Testis (tissue), 3 donors: ENCODE results near the gene ITIH3. TPM values are rescaled to one million over a fixed set of nuclear protein-coding genes. Genes with fewer than 3 reads are reported as not detected.

Experiments
- DNase-seq: peaks from one replicate; pipeline ENCODE4 v3.0.0-alpha.2; 2019
- H3K27ac ChIP-seq, 2 donors: fragments of 200-600 bp; sonication (generic); one replicate each; pipeline ENCODE4 v1.5.1; 2019
- H3K27me3 ChIP-seq: fragments of 200-600 bp; sonication (generic); one replicate; pipeline ENCODE4 v1.5.1; 2019
- H3K36me3 ChIP-seq: fragments of 200-600 bp; sonication (generic); one replicate; pipeline ENCODE4 v1.5.1; 2017; ENCODE audit warnings: low read depth; ENCODE audit errors: missing control alignments
- H3K4me1 ChIP-seq: fragments of 200-600 bp; sonication (generic); one replicate; pipeline ENCODE4 v1.5.1; 2019
- H3K4me3 ChIP-seq, 2 donors: fragments of 200-600 bp; sonication (generic); one replicate each; pipeline ENCODE4 v1.5.1; 2017 to 2019
- H3K9me3 ChIP-seq: fragments of 200-600 bp; sonication (generic); one replicate; pipeline ENCODE4 v1.5.1; 2017
- POLR2A ChIP-seq: fragments of 450-650 bp; IDR thresholded peaks from one replicate; pipeline ENCODE4 v1.6.1; 2017; ENCODE audit warnings: antibody characterized with exemption, mild to moderate bottlenecking, moderate library complexity
- WGBS, 2 donors: methylation state at CpG; one replicate each; pipeline ENCODE4 v1.1.5; 2018; 5-methylcytosine and 5-hydroxymethylcytosine counted together
- intact Hi-C: fragments of 100-400 bp; cut with DNase I; formaldehyde crosslinking; loops from one replicate; pipeline ENCODE4 v1.15.1; 2023; ENCODE audit warnings: low total_unique reads
- polyA plus RNA-seq: library from polyadenylated mRNA; stranded (reverse); fragments of 350-450 nt; fragmentation: Illumina TruSeq; extraction: RNeasy Lipid Tissue Mini Kit (QIAGEN cat#74804); gene quantifications from one replicate; pipeline ENCODE4 v1.2.3, GENCODE V29; 2014; ENCODE audit warnings: low read depth, low replicate concordance; ENCODE audit not compliant: insufficient read depth
- total RNA-seq, 2 donors: library from RNA; depleted of rRNA; stranded (reverse); fragments of >200 nt; gene quantifications; one replicate each; pipeline ENCODE4 v1.2.3, GENCODE V29; 2016
- TF ChIP-seq, protein P1 (sequence below), 3 experiments: fragments of 450-650 bp in 2 of 3; fragments of 200-600 bp in 1 of 3; sonication (generic) in 1 of 3; IDR thresholded peaks; one replicate each; pipeline ENCODE4 v1.5.1; 2016 to 2019; ENCODE audit warnings: antibody characterized with exemption in 3 of 3, mild to moderate bottlenecking in 2 of 3, moderate library complexity in 1 of 3

The ITIH3 gene
- total and polyA plus RNA-seq, 3 donors from 2014 or later = 5.4 to 9.9 (median 6.3) TPM

DNA sequence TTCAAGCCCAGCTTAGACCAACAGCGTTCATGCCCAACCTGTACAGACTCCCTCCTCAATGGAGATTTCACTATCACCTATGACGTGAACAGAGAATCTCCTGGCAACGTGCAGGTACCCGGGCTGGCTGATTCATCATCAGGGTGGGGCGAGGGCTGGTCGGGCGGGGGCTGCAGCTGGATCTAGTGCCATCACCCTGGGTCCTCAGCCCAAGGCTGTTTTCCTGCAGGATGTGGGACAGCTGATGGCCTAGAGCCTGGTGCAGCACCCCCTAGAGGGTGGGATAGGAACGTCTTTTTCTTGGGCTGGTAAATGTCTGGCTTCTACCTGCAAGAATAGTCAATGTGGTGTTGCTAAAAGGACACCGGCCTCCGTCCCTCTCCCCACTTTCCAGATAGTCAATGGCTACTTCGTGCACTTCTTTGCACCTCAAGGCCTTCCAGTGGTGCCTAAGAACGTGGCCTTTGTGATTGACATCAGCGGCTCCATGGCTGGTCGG lies 4.4 kb downstream of the ITIH3 start:
- Histone ChIP-seq H3K36me3 (no peaks in the 10 kb centered on the region), H3K4me1 (peaks cover 10% of the 10 kb centered on the region), H3K27me3 (no peaks in the 10 kb centered on the region), H3K27ac (no peak overlapping the region), H3K9me3 (no peaks in the 10 kb centered on the region), H3K4me3 (no peak overlapping the region)
- DNase-seq = peak; percentile 32
- WGBS, 2 donors = 75 to 79% methylated on average over 9 to 14 of the region's 14 CpGs
- intact Hi-C loops = no loop called here
- TF ChIP-seq, protein P1, sequence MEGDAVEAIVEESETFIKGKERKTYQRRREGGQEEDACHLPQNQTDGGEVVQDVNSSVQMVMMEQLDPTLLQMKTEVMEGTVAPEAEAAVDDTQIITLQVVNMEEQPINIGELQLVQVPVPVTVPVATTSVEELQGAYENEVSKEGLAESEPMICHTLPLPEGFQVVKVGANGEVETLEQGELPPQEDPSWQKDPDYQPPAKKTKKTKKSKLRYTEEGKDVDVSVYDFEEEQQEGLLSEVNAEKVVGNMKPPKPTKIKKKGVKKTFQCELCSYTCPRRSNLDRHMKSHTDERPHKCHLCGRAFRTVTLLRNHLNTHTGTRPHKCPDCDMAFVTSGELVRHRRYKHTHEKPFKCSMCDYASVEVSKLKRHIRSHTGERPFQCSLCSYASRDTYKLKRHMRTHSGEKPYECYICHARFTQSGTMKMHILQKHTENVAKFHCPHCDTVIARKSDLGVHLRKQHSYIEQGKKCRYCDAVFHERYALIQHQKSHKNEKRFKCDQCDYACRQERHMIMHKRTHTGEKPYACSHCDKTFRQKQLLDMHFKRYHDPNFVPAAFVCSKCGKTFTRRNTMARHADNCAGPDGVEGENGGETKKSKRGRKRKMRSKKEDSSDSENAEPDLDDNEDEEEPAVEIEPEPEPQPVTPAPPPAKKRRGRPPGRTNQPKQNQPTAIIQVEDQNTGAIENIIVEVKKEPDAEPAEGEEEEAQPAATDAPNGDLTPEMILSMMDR (IDR thresholded peaks at IDR 0.05) = peak in 2 of 3 experiments; percentile 13 to 40
- TF ChIP-seq POLR2A = no peak

DNA sequence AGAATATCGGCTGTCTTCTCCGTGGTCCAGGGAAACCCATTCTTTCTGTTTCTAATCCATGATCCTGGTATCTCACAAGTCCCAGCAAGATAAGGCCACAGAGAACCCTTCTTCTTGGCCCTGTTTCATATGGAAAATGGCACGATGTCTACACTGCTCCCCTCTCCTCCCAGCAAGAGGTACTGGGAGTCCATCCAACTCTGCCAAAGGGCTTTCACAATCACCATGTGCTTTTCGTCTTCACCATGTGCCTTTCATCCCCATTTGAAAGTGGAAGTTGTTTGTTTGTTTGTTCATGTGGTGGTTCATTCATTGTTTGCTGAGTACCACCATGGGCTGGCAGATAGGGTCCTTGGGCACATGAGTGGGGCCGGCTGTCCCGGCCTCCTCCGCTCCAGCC lies 5.5 kb downstream of the ITIH3 start:
- no peaks in the 10 kb centered on the region for H3K27me3 ChIP-seq
- TF ChIP-seq, protein P1 (IDR thresholded peaks at IDR 0.05) = no peak
- no peak for TF ChIP-seq POLR2A
- H3K27ac ChIP-seq = no peak overlapping the region
- DNase-seq = no peak
- H3K36me3 ChIP-seq = no peaks in the 10 kb centered on the region
- H3K4me1 ChIP-seq = peaks cover 10% of the 10 kb centered on the region
- intact Hi-C loops = no loop called here
- 74 to 75% methylated on average over 7 of the region's 7 CpGs for WGBS, 2 donors
- no peaks in the 10 kb centered on the region for H3K9me3 ChIP-seq
- no peak overlapping the region for H3K4me3 ChIP-seq

DNA sequence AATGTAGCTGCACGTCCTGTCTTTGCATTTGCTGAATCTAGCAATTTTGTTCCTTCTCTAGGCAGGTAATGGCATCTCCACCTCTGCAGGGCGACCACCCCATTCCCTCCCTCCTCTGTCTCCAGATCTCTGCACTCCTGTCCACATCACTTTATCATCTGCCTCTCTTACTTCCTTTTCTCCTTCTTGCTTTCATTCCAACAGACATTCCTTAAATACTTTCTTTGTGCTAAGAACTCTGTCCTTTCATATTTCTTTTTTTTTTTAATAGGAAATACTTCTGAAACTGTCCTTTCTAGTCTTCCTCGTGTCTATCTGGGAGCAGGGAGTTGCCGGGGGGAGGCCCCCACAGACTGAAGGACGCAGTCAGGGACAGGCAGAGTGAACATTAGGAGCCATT lies 7.2 kb downstream of the ITIH3 start:
- WGBS, 2 donors = 46 to 64% methylated on average over 5 of the region's 5 CpGs
- Histone ChIP-seq H3K27me3 (no peaks in the 10 kb centered on the region), H3K27ac (no peak overlapping the region), H3K4me3 (no peak overlapping the region), H3K4me1 (peaks cover 10% of the 10 kb centered on the region), H3K36me3 (no peaks in the 10 kb centered on the region), H3K9me3 (no peaks in the 10 kb centered on the region)
- intact Hi-C loops = no loop called here
- TF ChIP-seq, protein P1 (IDR thresholded peaks at IDR 0.05) = no peak
- TF ChIP-seq POLR2A = no peak
- no peak for DNase-seq

DNA sequence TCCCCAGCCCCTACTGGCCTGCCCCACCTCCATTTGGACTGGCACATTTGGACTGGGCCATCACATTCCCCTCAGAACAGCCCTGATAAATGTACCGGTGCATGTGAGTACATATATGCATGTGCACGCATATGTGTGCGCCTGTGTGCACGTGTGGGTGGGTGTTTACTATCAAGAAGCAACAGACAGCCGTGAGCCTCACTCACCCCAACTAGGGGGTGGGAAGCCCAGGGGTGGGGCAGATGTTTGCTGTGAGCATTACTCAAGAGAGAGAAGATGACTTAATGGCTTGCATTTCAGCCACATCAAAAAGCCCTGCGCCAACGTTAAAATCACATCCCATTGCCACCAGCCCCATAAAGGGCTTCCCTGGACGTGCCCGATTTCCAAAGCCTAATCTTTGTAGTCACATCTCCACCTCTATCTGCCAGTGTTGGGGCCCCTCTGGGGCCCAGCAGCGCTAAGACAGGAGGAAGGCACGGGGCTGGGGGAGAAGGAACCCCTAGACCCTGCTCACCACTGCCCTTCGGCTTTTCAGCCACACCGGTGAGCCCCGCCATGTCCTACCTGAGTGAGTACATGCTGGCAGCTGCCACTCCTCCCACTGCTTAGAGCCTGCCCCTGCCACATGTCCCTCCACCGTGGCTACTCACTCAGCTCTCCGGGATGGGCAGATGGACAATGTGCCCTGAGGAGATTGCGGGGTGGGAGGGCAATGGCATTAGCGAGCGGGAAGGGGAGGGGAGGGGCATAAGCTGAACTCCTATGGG lies 10.9 kb downstream of the ITIH3 start:
- Histone ChIP-seq H3K4me3 (no peak overlapping the region), H3K27ac (no peak overlapping the region), H3K36me3 (no peaks in the 10 kb centered on the region), H3K4me1 (peaks cover 10% of the 10 kb centered on the region), H3K27me3 (no peaks in the 10 kb centered on the region), H3K9me3 (no peaks in the 10 kb centered on the region)
- no peak for TF ChIP-seq POLR2A
- TF ChIP-seq, protein P1 (IDR thresholded peaks at IDR 0.05) = no peak
- intact Hi-C loops = no loop called here
- 72 to 80% methylated on average over 18 to 19 of the region's 19 CpGs for WGBS, 2 donors
- DNase-seq = no peak

DNA sequence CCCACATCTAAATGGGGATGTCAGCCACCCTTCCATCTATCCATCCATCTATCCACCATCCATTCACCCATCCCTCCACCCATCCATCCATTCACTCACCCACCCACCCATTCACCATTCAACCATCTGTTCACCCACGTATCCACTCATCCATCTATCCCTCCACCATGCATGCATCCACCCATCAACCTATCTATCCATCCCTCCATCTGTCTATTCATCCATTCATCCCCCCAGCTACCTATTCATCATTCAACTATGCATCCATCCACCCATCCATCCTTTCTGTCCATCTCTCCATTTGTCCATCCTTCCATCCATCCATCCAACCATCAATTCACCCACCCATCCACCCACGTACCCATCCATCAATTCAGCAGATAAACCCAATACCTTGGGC lies 14.6 kb downstream of the ITIH3 start:
- Histone ChIP-seq H3K27ac (no peak overlapping the region), H3K36me3 (no peaks in the 10 kb centered on the region), H3K9me3 (no peaks in the 10 kb centered on the region), H3K4me3 (no peak overlapping the region), H3K4me1 (no peaks in the 10 kb centered on the region), H3K27me3 (no peaks in the 10 kb centered on the region)
- DNase-seq = no peak
- 93 to 98% methylated on average over 2 of the region's 2 CpGs for WGBS, 2 donors
- TF ChIP-seq, protein P1 (IDR thresholded peaks at IDR 0.05) = no peak
- TF ChIP-seq POLR2A = no peak
- intact Hi-C loops = no loop called here
